Measurements from ENCODE around the gene SLC6A15.
A peak's percentile ranks its signal among the peaks of the same experiment; 100 is the strongest.

The SLC6A15 gene

DNA sequence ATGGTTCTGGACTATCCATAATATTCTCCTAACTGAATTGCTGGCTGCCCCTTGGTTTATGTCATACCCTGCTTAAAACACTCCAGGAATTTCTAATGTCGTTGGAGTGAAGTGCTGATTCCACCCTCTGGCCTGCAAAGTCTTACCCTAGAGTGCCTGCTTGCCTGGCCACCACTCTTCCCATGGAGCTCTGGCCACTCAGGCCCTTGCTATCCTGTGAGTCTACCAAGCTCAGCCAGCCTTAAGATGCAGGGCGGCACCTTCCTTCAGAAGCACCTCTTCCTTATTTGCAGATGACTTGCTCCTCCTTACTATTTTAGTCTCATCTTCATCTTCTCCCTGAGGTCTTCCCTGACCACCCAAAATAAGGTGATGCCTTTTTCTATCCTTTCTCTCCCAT is 35.3 kb downstream of the SLC6A15 start:
- Histone ChIP-seq H3K79me2 (ENCODE audit: control insufficient read depth, low read length) (no peaks in the 10 kb centered on the region), H3K4me3 (ENCODE audit: low read length) (0 out of 2 replicates have a peak overlapping the region, but pooled peaks have one; percentile 3)
- TF ChIP-seq, protein P1, sequence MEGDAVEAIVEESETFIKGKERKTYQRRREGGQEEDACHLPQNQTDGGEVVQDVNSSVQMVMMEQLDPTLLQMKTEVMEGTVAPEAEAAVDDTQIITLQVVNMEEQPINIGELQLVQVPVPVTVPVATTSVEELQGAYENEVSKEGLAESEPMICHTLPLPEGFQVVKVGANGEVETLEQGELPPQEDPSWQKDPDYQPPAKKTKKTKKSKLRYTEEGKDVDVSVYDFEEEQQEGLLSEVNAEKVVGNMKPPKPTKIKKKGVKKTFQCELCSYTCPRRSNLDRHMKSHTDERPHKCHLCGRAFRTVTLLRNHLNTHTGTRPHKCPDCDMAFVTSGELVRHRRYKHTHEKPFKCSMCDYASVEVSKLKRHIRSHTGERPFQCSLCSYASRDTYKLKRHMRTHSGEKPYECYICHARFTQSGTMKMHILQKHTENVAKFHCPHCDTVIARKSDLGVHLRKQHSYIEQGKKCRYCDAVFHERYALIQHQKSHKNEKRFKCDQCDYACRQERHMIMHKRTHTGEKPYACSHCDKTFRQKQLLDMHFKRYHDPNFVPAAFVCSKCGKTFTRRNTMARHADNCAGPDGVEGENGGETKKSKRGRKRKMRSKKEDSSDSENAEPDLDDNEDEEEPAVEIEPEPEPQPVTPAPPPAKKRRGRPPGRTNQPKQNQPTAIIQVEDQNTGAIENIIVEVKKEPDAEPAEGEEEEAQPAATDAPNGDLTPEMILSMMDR (IDR thresholded peaks at IDR 0.05; ENCODE audit: low read depth, low read length, poor library complexity, severe bottlenecking): no peak
- TF ChIP-seq EZH2phosphoT487 (IDR thresholded peaks at IDR 0.05; ENCODE audit: borderline replicate concordance, low read length): no peak

DNA sequence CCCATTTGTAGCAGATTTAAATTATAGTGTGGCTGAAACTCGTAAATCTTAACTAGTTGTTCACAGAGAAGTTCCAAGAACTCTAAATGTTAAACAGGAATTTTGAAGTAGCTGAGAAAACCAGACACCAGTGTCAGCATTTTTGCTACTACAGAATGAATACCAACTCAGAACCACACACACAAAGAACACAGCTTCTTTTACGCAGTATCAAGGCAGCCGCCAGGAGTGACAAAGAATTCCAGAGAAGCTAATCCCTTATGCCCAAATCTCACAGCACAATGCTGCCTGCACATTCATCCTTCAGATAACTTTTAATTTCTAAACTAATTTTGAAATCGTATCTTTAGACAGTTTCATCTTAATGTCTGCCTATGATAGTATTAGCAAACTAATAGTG is 37.4 kb downstream of the SLC6A15 start:
- Histone ChIP-seq H3K4me1 (ENCODE audit: control insufficient read depth, low read length) (peaks cover 29% of the 10 kb centered on the region), H3K4me2 (ENCODE audit: low read length) (no peak overlapping the region), H3K4me3 (ENCODE audit: low read length) (no peak overlapping the region), H3K79me2 (ENCODE audit: control insufficient read depth, low read length) (no peaks in the 10 kb centered on the region), H3K27me3 (ENCODE audit: control insufficient read depth, low read length) (no peaks in the 10 kb centered on the region), H3K9me3 (ENCODE audit: control insufficient read depth, insufficient read depth, low read length) (no peaks in the 10 kb centered on the region), H4K20me1 (ENCODE audit: control insufficient read depth, insufficient read depth, low read depth, low read length) (no peaks in the 10 kb centered on the region), H3F3A (ENCODE audit: control insufficient read depth, insufficient read depth) (peaks cover 3% of the 10 kb centered on the region; the same call in 1 of the 2 replicates), H3K36me3 (ENCODE audit: control insufficient read depth, low read length) (no peaks in the 10 kb centered on the region), H3K27ac (ENCODE audit: low read depth, low read length) (no peak overlapping the region), H3K9me2 (replicated peaks; ENCODE audit: control insufficient read depth, low read length) (no peaks in the 10 kb centered on the region)
- TF ChIP-seq EZH2phosphoT487 (IDR thresholded peaks at IDR 0.05; ENCODE audit: borderline replicate concordance, low read length): no peak
- TF ChIP-seq, protein P1 (IDR thresholded peaks at IDR 0.05; ENCODE audit: low read depth, low read length, poor library complexity, severe bottlenecking): no peak

More for the DNA sequence above, 35.3 kb downstream of the SLC6A15 start:
- Histone ChIP-seq H3K9me2 (replicated peaks; ENCODE audit: control insufficient read depth, low read length) (no peaks in the 10 kb centered on the region), H4K20me1 (ENCODE audit: control insufficient read depth, insufficient read depth, low read depth, low read length) (no peaks in the 10 kb centered on the region), H3K4me1 (ENCODE audit: control insufficient read depth, low read length) (peaks cover 29% of the 10 kb centered on the region), H3F3A (ENCODE audit: control insufficient read depth, insufficient read depth) (peaks cover 3% of the 10 kb centered on the region; the same call in 1 of the 2 replicates), H3K36me3 (ENCODE audit: control insufficient read depth, low read length) (no peaks in the 10 kb centered on the region), H3K4me2 (ENCODE audit: low read length) (peak overlapping the region; percentile 31), H3K27ac (ENCODE audit: low read depth, low read length) (no peak overlapping the region), H3K9me3 (ENCODE audit: control insufficient read depth, insufficient read depth, low read length) (no peaks in the 10 kb centered on the region), H3K27me3 (ENCODE audit: control insufficient read depth, low read length) (no peaks in the 10 kb centered on the region)

DNA sequence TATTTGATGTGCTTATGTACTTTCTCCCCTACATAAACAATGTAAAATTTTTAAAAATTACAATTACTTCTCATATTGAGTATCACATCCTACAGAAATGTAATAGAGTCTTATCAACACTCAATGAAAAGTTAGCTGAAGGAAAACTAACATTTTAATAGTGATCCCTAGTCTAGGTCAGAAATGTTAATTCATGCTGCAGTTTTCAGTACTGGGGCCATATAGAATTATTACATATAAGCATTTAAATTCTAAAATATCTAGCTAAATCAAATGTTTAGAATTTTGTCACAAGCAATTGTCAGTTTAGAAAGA is 37.8 kb downstream of the SLC6A15 start:
- no peak overlapping the region for H3K4me2 ChIP-seq (ENCODE audit: low read length)
- peaks cover 29% of the 10 kb centered on the region for H3K4me1 ChIP-seq (ENCODE audit: control insufficient read depth, low read length)
- H3F3A ChIP-seq (ENCODE audit: control insufficient read depth, insufficient read depth): peaks cover under 1% of the 10 kb centered on the region; the same call in 1 of the 2 replicates
- H3K27ac ChIP-seq (ENCODE audit: low read depth, low read length): no peak overlapping the region
- H3K36me3 ChIP-seq (ENCODE audit: control insufficient read depth, low read length): no peaks in the 10 kb centered on the region
- TF ChIP-seq, protein P1 (IDR thresholded peaks at IDR 0.05; ENCODE audit: low read depth, low read length, poor library complexity, severe bottlenecking): no peak
- no peak for TF ChIP-seq EZH2phosphoT487 (IDR thresholded peaks at IDR 0.05; ENCODE audit: borderline replicate concordance, low read length)
- no peaks in the 10 kb centered on the region for H3K79me2 ChIP-seq (ENCODE audit: control insufficient read depth, low read length)
- H3K4me3 ChIP-seq (ENCODE audit: low read length): no peak overlapping the region
- H3K9me3 ChIP-seq (ENCODE audit: control insufficient read depth, insufficient read depth, low read length): no peaks in the 10 kb centered on the region
- H4K20me1 ChIP-seq (ENCODE audit: control insufficient read depth, insufficient read depth, low read depth, low read length): no peaks in the 10 kb centered on the region
- H3K9me2 ChIP-seq (replicated peaks; ENCODE audit: control insufficient read depth, low read length): no peaks in the 10 kb centered on the region
- no peaks in the 10 kb centered on the region for H3K27me3 ChIP-seq (ENCODE audit: control insufficient read depth, low read length)

All from DOHH2 (cell line).